ENCODE measurements around the gene DDAH2.

DDAH2 gene

DNA sequence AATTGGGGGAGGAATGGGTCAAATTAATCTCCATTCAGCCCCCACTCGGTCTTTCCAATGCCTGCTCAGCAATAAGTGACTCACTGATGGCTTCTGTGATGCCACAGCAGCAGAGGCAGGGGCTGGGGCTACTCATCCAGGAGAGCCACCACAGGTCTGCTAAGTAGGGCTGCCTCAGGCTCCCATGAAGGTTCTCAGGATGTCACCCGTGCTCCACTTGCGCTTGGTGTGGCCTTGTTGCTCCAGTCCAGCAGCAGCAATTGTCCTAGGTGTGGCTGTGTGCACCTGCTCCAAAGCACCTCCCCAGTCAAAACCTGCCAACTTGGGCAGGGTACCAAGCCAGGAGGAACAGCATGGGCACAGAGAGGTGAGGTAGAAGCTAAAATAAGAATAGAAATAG lies 6.9 kb downstream of the DDAH2 start:
- Histone ChIP-seq H3K27me3 (ENCODE audit: insufficient read depth, low read length, poor library complexity) (no peaks in the 10 kb centered on the region), H3K36me3 (ENCODE audit: insufficient read depth, low read length) (peaks cover 7% of the 10 kb centered on the region), H3K9ac (ENCODE audit: low read depth, low read length) (no peak overlapping the region), H3K4me3 (ENCODE audit: low read depth in 1 of 2, low read length in 2 of 2) (no peak overlapping the region), H3K27ac (ENCODE audit: low read length) (no peak overlapping the region), H3K79me2 (ENCODE audit: insufficient read depth, low read length) (no peaks in the 10 kb centered on the region), H3K9me3 (ENCODE audit: insufficient read depth, low read length, severe bottlenecking) (no peaks in the 10 kb centered on the region), H3K4me1 (ENCODE audit: insufficient read depth, low read length) (peaks cover 4% of the 10 kb centered on the region), H2AFZ (ENCODE audit: low read depth, low read length) (no peak overlapping the region), H3K4me2 (ENCODE audit: insufficient read depth, low read length) (no peak overlapping the region), H4K20me1 (ENCODE audit: insufficient read depth, low read length) (no peaks in the 10 kb centered on the region)
- TF ChIP-seq EZH2 (IDR thresholded peaks at IDR 0.05; ENCODE audit: borderline replicate concordance, low read depth, low read length, severe bottlenecking) = no peak
- TF ChIP-seq, protein P1, sequence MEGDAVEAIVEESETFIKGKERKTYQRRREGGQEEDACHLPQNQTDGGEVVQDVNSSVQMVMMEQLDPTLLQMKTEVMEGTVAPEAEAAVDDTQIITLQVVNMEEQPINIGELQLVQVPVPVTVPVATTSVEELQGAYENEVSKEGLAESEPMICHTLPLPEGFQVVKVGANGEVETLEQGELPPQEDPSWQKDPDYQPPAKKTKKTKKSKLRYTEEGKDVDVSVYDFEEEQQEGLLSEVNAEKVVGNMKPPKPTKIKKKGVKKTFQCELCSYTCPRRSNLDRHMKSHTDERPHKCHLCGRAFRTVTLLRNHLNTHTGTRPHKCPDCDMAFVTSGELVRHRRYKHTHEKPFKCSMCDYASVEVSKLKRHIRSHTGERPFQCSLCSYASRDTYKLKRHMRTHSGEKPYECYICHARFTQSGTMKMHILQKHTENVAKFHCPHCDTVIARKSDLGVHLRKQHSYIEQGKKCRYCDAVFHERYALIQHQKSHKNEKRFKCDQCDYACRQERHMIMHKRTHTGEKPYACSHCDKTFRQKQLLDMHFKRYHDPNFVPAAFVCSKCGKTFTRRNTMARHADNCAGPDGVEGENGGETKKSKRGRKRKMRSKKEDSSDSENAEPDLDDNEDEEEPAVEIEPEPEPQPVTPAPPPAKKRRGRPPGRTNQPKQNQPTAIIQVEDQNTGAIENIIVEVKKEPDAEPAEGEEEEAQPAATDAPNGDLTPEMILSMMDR (IDR thresholded peaks at IDR 0.05; ENCODE audit: borderline replicate concordance, extremely low read depth, low read length, poor library complexity, severe bottlenecking) = no peak
- DNase-seq (no peak), ATAC-seq (ENCODE audit: insufficient read depth, low read depth) (no peak)

DNA sequence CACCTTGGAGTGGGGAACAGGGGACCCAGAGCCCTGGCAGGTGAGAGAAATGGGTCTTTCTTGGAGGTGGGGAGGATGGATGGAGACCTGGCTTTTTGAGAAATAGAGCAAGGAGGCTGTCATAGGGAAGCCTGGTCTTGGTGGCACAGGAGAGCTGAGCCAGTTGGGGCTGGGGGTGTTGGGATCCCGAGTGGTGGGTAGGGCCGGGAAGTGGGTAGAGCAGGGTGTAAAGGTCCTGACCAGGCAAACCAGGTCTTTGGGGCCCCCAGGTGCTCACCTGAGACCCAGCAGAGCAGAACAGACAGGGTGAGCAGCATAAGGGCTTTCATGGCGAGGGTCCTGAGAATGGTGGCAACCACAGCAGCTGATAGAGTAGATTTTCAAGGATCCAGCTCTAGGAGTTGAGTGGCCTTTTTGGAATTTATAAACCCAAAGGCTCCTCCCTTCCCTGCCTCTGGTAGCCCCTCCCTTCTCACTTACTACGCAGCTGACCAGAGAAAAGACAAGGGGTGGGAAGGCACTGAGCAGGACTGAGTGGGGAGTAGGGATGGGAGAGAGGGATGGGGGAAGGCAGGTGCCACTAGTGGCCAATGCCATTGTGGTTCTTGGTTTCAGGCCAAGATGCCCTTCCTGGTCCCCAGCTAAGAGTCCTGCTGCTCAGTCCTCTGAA lies 7.6 kb downstream of the DDAH2 start, which contains the start of gene LY6G6C:
TSS of gene LY6G6C (minus strand) at position 396 of the 670 bp plus-strand sequence. CDS start at position 329, 67 bp downstream.
- Histone ChIP-seq H3K4me3 (ENCODE audit: low read depth in 1 of 2, low read length in 2 of 2) (no peak within 1 kb of the TSS), H3K9me3 (ENCODE audit: insufficient read depth, low read length, severe bottlenecking) (no peaks in the 10 kb centered on the region), H3K79me2 (ENCODE audit: insufficient read depth, low read length) (no peaks in the 10 kb centered on the region), H3K27me3 (ENCODE audit: insufficient read depth, low read length, poor library complexity) (no peaks in the 10 kb centered on the region), H2AFZ (ENCODE audit: low read depth, low read length) (no peak within 1 kb of the TSS), H3K9ac (ENCODE audit: low read depth, low read length) (no peak within 1 kb of the TSS), H3K27ac (ENCODE audit: low read length) (no peak within 1 kb of the TSS), H3K36me3 (ENCODE audit: insufficient read depth, low read length) (no peaks in the 10 kb centered on the region), H3K4me2 (ENCODE audit: insufficient read depth, low read length) (no peak within 1 kb of the TSS), H4K20me1 (ENCODE audit: insufficient read depth, low read length) (no peaks in the 10 kb centered on the region), H3K4me1 (ENCODE audit: insufficient read depth, low read length) (peaks cover 4% of the 10 kb centered on the region)
- ATAC-seq (ENCODE audit: insufficient read depth, low read depth) = no peak
- TF ChIP-seq, protein P1 (IDR thresholded peaks at IDR 0.05; ENCODE audit: borderline replicate concordance, extremely low read depth, low read length, poor library complexity, severe bottlenecking) = no peak
- no peak for TF ChIP-seq EZH2 (IDR thresholded peaks at IDR 0.05; ENCODE audit: borderline replicate concordance, low read depth, low read length, severe bottlenecking)
- no peak for DNase-seq

DNA sequence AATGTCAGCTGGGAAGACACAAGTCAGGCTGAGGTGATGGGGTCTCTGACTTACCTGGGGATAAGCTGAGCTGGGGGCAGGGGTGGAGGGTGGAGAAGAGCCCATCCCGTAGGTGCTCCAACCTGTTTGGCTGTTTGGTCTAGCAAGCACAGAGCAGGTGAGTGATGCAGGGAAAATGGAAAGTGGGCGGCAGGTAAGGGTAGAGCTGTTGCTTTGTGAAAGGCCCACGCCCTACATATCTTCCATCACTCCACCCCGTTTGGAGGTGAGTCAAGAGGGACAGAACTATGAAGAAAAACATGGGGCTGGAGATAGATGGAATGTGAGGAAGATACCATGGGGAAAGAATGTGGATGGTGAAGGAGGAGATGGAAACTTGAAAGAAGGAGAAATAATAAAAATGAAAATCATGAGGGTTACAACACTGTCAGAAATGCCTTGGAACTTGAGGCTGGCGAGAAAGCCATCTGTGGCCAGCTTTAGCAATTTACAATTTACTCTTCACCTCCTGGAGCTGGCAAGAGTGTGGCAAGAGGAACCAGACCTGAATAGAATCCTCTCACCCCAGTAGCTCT lies 8.8 kb downstream of the DDAH2 start:
- ATAC-seq (ENCODE audit: insufficient read depth, low read depth) = no peak

More for the DNA sequence above, 8.8 kb downstream of the DDAH2 start:
- Histone ChIP-seq H3K79me2 (ENCODE audit: insufficient read depth, low read length) (no peaks in the 10 kb centered on the region), H3K9me3 (ENCODE audit: insufficient read depth, low read length, severe bottlenecking) (no peaks in the 10 kb centered on the region), H2AFZ (ENCODE audit: low read depth, low read length) (no peak overlapping the region), H3K4me3 (ENCODE audit: low read depth in 1 of 2, low read length in 2 of 2) (no peak overlapping the region), H3K27ac (ENCODE audit: low read length) (no peak overlapping the region), H3K4me2 (ENCODE audit: insufficient read depth, low read length) (no peak overlapping the region), H3K36me3 (ENCODE audit: insufficient read depth, low read length) (no peaks in the 10 kb centered on the region), H3K4me1 (ENCODE audit: insufficient read depth, low read length) (peaks cover 4% of the 10 kb centered on the region), H4K20me1 (ENCODE audit: insufficient read depth, low read length) (no peaks in the 10 kb centered on the region), H3K9ac (ENCODE audit: low read depth, low read length) (no peak overlapping the region), H3K27me3 (ENCODE audit: insufficient read depth, low read length, poor library complexity) (no peaks in the 10 kb centered on the region)
- DNase-seq = no peak
- TF ChIP-seq, protein P1 (IDR thresholded peaks at IDR 0.05; ENCODE audit: borderline replicate concordance, extremely low read depth, low read length, poor library complexity, severe bottlenecking) = no peak

All from DND-41 (cell line).